Esophagus squamous epithelium (tissue), 5 donors: Measurements from ENCODE around the gene ZNF124. TPM values are rescaled to one million over a fixed set of nuclear protein-coding genes. Genes with fewer than 3 reads are reported as not detected.

Experiments used
- DNase-seq: peaks from one replicate; lab custom pipeline; 2025; lab: John Stamatoyannopoulos, UW
- H3K27ac ChIP-seq, 4 donors: fragments of 200-600 bp; sonication (generic); one replicate each; pipeline ENCODE4 v1.5.1; 2016 to 2019; ENCODE audit warnings: mild to moderate bottlenecking in 1 of 4
- H3K27me3 ChIP-seq, 4 donors: fragments of 200-600 bp; sonication (generic); 1 replicate in 3 of 4; 2 replicates in 1 of 4; pipeline versions ENCODE4 v1.5.1 to v1.6.0; 2017 to 2021; ENCODE audit warnings: antibody characterized with exemption in 1 of 4
- H3K36me3 ChIP-seq, 3 donors: fragments of 200-600 bp; sonication (generic); one replicate each; pipeline ENCODE4 v1.5.1; 2016 to 2019
- H3K4me1 ChIP-seq, 3 donors: fragments of 200-600 bp; sonication (generic); one replicate each; pipeline ENCODE4 v1.5.1; 2017 to 2019
- H3K4me3 ChIP-seq, 4 donors: fragments of 200-600 bp; sonication (generic); 1 replicate in 3 of 4; 2 replicates in 1 of 4; pipeline ENCODE4 v1.5.1; 2016 to 2019; ENCODE audit warnings: mild to moderate bottlenecking in 2 of 4, moderate library complexity in 1 of 4
- H3K9me3 ChIP-seq, 3 donors: fragments of 200-600 bp; sonication (generic); one replicate each; pipeline ENCODE4 v1.5.1; 2016 to 2019
- POLR2A ChIP-seq, 4 donors: fragments of 450-650 bp; IDR thresholded peaks; one replicate each; pipeline ENCODE4 v1.6.1; 2017; ENCODE audit warnings: antibody characterized with exemption in 4 of 4, mild to moderate bottlenecking in 4 of 4, moderate library complexity in 3 of 4
- WGBS, 2 donors: methylation state at CpG; one replicate each; pipeline ENCODE4 v1.1.5; 2018; 5-methylcytosine and 5-hydroxymethylcytosine counted together
- intact Hi-C: fragments of 100-400 bp; cut with DNase I; formaldehyde crosslinking; loops from one replicate; pipeline ENCODE4 v1.15.0; 2022
- total RNA-seq, 4 donors: library from RNA; depleted of rRNA; stranded (reverse); fragments of >200 nt; gene quantifications; one replicate each; pipeline ENCODE4 v1.1.0, GENCODE V29; 2016
- TF ChIP-seq, protein P1 (sequence below), 6 experiments: fragments of 450-650 bp in 4 of 6; fragments of 200-600 bp in 2 of 6; sonication (generic) in 2 of 6; IDR thresholded peaks; one replicate each; pipeline ENCODE4 v1.5.1; 2016 to 2019; ENCODE audit warnings: antibody characterized with exemption in 6 of 6, mild to moderate bottlenecking in 4 of 6, moderate library complexity in 4 of 6
- donor health status: DM: yes; HTN: yes; CAD: no.

The ZNF124 gene
- total RNA-seq, 4 donors from 2014 or later: 5.7 to 36.4 (median 14.1) TPM

GRCh38 chr1:247184254-247184653 is 12.4 kb upstream of the ZNF124 start:
- WGBS, 2 donors: 82 to 100% methylated on average over 1 to 3 of the region's 4 CpGs
- H3K27me3 ChIP-seq: no peaks in the 10 kb centered on the region
- intact Hi-C loops: no loop called here
- no peak for DNase-seq
- H3K4me1 ChIP-seq: no peaks in the 10 kb centered on the region
- no peak overlapping the region for H3K4me3 ChIP-seq
- peaks cover 0 to 7% (median 0%) of the 10 kb centered on the region in 3 donors for H3K36me3 ChIP-seq
- TF ChIP-seq POLR2A (IDR thresholded peaks at IDR 0.05): no peak
- TF ChIP-seq, protein P1, sequence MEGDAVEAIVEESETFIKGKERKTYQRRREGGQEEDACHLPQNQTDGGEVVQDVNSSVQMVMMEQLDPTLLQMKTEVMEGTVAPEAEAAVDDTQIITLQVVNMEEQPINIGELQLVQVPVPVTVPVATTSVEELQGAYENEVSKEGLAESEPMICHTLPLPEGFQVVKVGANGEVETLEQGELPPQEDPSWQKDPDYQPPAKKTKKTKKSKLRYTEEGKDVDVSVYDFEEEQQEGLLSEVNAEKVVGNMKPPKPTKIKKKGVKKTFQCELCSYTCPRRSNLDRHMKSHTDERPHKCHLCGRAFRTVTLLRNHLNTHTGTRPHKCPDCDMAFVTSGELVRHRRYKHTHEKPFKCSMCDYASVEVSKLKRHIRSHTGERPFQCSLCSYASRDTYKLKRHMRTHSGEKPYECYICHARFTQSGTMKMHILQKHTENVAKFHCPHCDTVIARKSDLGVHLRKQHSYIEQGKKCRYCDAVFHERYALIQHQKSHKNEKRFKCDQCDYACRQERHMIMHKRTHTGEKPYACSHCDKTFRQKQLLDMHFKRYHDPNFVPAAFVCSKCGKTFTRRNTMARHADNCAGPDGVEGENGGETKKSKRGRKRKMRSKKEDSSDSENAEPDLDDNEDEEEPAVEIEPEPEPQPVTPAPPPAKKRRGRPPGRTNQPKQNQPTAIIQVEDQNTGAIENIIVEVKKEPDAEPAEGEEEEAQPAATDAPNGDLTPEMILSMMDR (IDR thresholded peaks at IDR 0.05): no peak
- H3K27ac ChIP-seq: no peak overlapping the region
- peaks cover 0 to 52% (median 25%) of the 10 kb centered on the region in 3 donors for H3K9me3 ChIP-seq

DNA sequence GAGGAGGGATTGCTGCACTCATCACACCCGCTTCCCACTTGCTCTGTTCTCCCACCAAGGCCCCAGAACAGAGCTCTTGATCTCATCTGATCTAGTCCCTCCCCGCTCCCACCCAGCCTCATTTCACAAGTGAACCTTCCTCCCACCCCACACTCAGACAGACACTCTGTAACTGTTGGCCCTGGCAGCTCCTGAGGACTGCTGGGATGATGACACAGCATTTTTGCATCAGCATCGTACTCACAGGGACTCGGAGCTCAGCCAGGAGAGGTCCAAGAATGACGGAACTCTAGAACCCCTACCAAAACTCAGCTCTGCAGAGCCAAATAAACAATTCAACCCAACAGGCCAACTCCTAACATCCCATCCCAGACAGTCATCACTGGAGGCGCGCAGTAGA is 11.2 kb upstream of the ZNF124 start:
- WGBS, 2 donors: 92 to 96% methylated on average over 7 of the region's 7 CpGs
- no peaks in the 10 kb centered on the region for H3K36me3 ChIP-seq
- H3K27me3 ChIP-seq: no peaks in the 10 kb centered on the region
- no peak for TF ChIP-seq POLR2A (IDR thresholded peaks at IDR 0.05)
- TF ChIP-seq, protein P1 (IDR thresholded peaks at IDR 0.05): no peak
- H3K27ac ChIP-seq: no peak overlapping the region
- H3K9me3 ChIP-seq: peaks cover 0 to 43% (median 17%) of the 10 kb centered on the region in 3 donors
- DNase-seq: no peak
- intact Hi-C loops: no loop called here
- H3K4me1 ChIP-seq: no peaks in the 10 kb centered on the region
- no peak overlapping the region for H3K4me3 ChIP-seq

DNA sequence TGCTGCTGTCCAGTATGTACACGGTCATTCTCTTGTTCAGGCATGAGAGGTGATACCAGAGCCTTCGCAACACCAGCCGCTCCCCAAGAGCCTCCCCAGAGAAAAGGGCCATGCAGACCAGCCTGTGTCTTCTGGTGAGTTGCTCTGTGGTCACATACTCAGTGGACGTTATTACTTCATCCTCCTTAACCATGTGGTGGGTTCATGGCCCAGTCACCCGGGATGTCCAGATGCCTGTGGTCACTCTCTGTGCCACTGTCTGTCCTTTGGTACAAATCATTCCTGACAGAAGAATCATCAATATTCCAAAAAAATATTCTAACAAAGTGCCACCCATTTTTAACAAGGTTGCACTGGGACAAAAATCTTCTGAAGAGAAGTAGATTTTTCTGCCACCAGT is 8.8 kb upstream of the ZNF124 start:
- intact Hi-C loops: no loop called here
- no peaks in the 10 kb centered on the region for H3K27me3 ChIP-seq
- no peak for DNase-seq

GRCh38 chr1:247177755-247178154 is 5.9 kb upstream of the ZNF124 start:
- no peak overlapping the region for H3K27ac ChIP-seq
- no peak for DNase-seq
- no peaks in the 10 kb centered on the region for H3K36me3 ChIP-seq
- H3K4me1 ChIP-seq: no peaks in the 10 kb centered on the region
- TF ChIP-seq, protein P1 (IDR thresholded peaks at IDR 0.05): no peak
- no peak for TF ChIP-seq POLR2A (IDR thresholded peaks at IDR 0.05)
- intact Hi-C loops: no loop called here
- H3K27me3 ChIP-seq: no peaks in the 10 kb centered on the region
- no peak overlapping the region for H3K4me3 ChIP-seq
- H3K9me3 ChIP-seq: peaks cover 0 to 2% (median 0%) of the 10 kb centered on the region in 3 donors

More for the DNA sequence above, 8.8 kb upstream of the ZNF124 start:
- Histone ChIP-seq H3K4me3 (no peak overlapping the region), H3K9me3 (peaks cover 0 to 31% (median 14%) of the 10 kb centered on the region in 3 donors), H3K4me1 (no peaks in the 10 kb centered on the region), H3K27ac (no peak overlapping the region), H3K36me3 (no peaks in the 10 kb centered on the region)
- 88 to 93% methylated on average over 3 to 5 of the region's 5 CpGs for WGBS, 2 donors
- TF ChIP-seq, protein P1 (IDR thresholded peaks at IDR 0.05): no peak
- no peak for TF ChIP-seq POLR2A (IDR thresholded peaks at IDR 0.05)

DNA sequence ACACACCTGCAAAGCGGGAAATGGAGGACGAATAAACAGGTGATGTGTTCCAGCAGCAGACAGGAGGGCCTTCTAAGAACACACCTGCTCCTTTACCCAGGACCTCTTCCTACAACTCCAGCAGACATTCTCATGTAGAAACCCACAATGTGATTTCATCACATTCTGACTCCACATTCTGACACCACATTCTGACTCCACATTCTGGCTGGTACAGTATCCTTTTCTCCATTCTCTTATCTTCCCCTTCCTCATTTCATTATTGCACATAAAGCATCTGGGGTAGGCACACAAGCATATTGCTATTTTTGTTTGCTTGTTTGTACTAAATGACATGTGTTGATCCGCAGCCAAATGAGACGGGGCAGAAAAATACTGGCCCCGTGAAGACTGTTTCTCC is 3.6 kb upstream of the ZNF124 start:
- no peak for DNase-seq

More for the DNA sequence above, 3.6 kb upstream of the ZNF124 start:
- intact Hi-C loops: no loop called here
- H3K27ac ChIP-seq: no peak overlapping the region
- peaks cover 0 to 3% (median 0%) of the 10 kb centered on the region in 3 donors for H3K4me1 ChIP-seq
- no peaks in the 10 kb centered on the region for H3K27me3 ChIP-seq
- WGBS, 2 donors: 87 to 91% methylated on average over 5 of the region's 5 CpGs
- no peaks in the 10 kb centered on the region for H3K36me3 ChIP-seq
- no peak overlapping the region for H3K4me3 ChIP-seq
- H3K9me3 ChIP-seq: no peaks in the 10 kb centered on the region
- TF ChIP-seq, protein P1 (IDR thresholded peaks at IDR 0.05): no peak
- TF ChIP-seq POLR2A (IDR thresholded peaks at IDR 0.05): no peak
